ENCODE data around the gene MED25. TPM values are rescaled to one million over a fixed set of nuclear protein-coding genes. Genes with fewer than 3 reads are reported as not detected.

The MED25 gene
- polyA plus RNA-seq, 1 donor from 2014 or later = 18.9 TPM

GRCh38 chr19:49864890-49865289 lies 46.8 kb downstream of the MED25 start:
- Histone ChIP-seq H3F3A (ENCODE audit: insufficient read depth, low read length, poor library complexity, severe bottlenecking) (no peaks in the 10 kb centered on the region), H3K36me3 (ENCODE audit: insufficient read depth, low read length) (no peaks in the 10 kb centered on the region), H3K9me2 (ENCODE audit: insufficient read depth, low read length) (no peaks in the 10 kb centered on the region), H3K4me3 (ENCODE audit: low read length) (peak overlapping the region; percentile 77), H3K9me3 (ENCODE audit: low read length) (no peaks in the 10 kb centered on the region), H3K9ac (ENCODE audit: low read length) (no peak overlapping the region), H3K4me2 (ENCODE audit: low read length) (no peak overlapping the region), H4K20me1 (ENCODE audit: insufficient read depth) (no peaks in the 10 kb centered on the region), H2AFZ (ENCODE audit: low read depth, low read length) (no peak overlapping the region), H3K27ac (ENCODE audit: low read length) (no peak overlapping the region), H3K79me2 (replicated peaks; ENCODE audit: insufficient read depth, low read length) (peaks cover 22% of the 10 kb centered on the region), H3K27me3 (ENCODE audit: insufficient read depth, low read depth, low read length) (no peaks in the 10 kb centered on the region)
- TF ChIP-seq TAF1 (IDR thresholded peaks at IDR 0.05; ENCODE audit: low read depth) = no peak
- no peak for TF ChIP-seq MXI1 (conservative IDR thresholded peaks at IDR 0.05; ENCODE audit: poor library complexity, severe bottlenecking)
- TF ChIP-seq EP300 (conservative IDR thresholded peaks at IDR 0.05; ENCODE audit: poor library complexity, severe bottlenecking) = no peak
- TF ChIP-seq EZH2 (IDR thresholded peaks at IDR 0.05; ENCODE audit: borderline replicate concordance, insufficient read depth, low read length, poor library complexity, severe bottlenecking) = no peak
- TF ChIP-seq RAD21 (conservative IDR thresholded peaks at IDR 0.05) = no peak
- TF ChIP-seq REST (IDR thresholded peaks at IDR 0.05; ENCODE audit: borderline replicate concordance) = no peak
- TF ChIP-seq SMC3 (conservative IDR thresholded peaks at IDR 0.05; ENCODE audit: poor library complexity) = no peak
- no peak for TF ChIP-seq CTCF (IDR thresholded peaks at IDR 0.05; ENCODE audit: poor library complexity, severe bottlenecking)
- no peak for TF ChIP-seq POLR2AphosphoS5 (IDR thresholded peaks at IDR 0.05)

- TF ChIP-seq CTCF (IDR thresholded peaks at IDR 0.05; ENCODE audit: poor library complexity, severe bottlenecking) (no peak), EZH2 (IDR thresholded peaks at IDR 0.05; ENCODE audit: borderline replicate concordance, insufficient read depth, low read length, poor library complexity, severe bottlenecking) (no peak), POLR2AphosphoS5 (IDR thresholded peaks at IDR 0.05) (peak; percentile 67), REST (IDR thresholded peaks at IDR 0.05; ENCODE audit: borderline replicate concordance) (peak; percentile 20), SMC3 (conservative IDR thresholded peaks at IDR 0.05; ENCODE audit: poor library complexity) (no peak), RAD21 (conservative IDR thresholded peaks at IDR 0.05) (no peak), MXI1 (conservative IDR thresholded peaks at IDR 0.05; ENCODE audit: poor library complexity, severe bottlenecking) (peak; percentile 98), TAF1 (IDR thresholded peaks at IDR 0.05; ENCODE audit: low read depth) (peak; percentile 59), EP300 (conservative IDR thresholded peaks at IDR 0.05; ENCODE audit: poor library complexity, severe bottlenecking) (peak; percentile 60)
- H3K27me3 ChIP-seq (ENCODE audit: insufficient read depth, low read depth, low read length) = no peaks in the 10 kb centered on the region
- peak within 1 kb of the TSS; percentile 77 for H3K4me3 ChIP-seq (ENCODE audit: low read length)
- H2AFZ ChIP-seq (ENCODE audit: low read depth, low read length) = peak within 1 kb of the TSS; percentile 82
- H3F3A ChIP-seq (ENCODE audit: insufficient read depth, low read length, poor library complexity, severe bottlenecking) = no peaks in the 10 kb centered on the region
- H3K9ac ChIP-seq (ENCODE audit: low read length) = peak within 1 kb of the TSS; percentile 77
- H3K4me2 ChIP-seq (ENCODE audit: low read length) = peak within 1 kb of the TSS; percentile 74
- H3K9me3 ChIP-seq (ENCODE audit: low read length) = no peaks in the 10 kb centered on the region
- H4K20me1 ChIP-seq (ENCODE audit: insufficient read depth) = no peaks in the 10 kb centered on the region
- peak within 1 kb of the TSS; percentile 91 for H3K27ac ChIP-seq (ENCODE audit: low read length)
- peaks cover 22% of the 10 kb centered on the region for H3K79me2 ChIP-seq (replicated peaks; ENCODE audit: insufficient read depth, low read length)
- H3K9me2 ChIP-seq (ENCODE audit: insufficient read depth, low read length) = no peaks in the 10 kb centered on the region
- H3K36me3 ChIP-seq (ENCODE audit: insufficient read depth, low read length) = no peaks in the 10 kb centered on the region
Observed at GRCh38 chr19:49866933-49867782, 49.1 kb downstream of the MED25 start, which contains the start of gene PNKP. PNKP (minus strand) TSS chr19:49867576; CDS start chr19:49867204, 372 bp downstream.
